ENCODE results near the gene NUBP1. TPM values are rescaled to one million over a fixed set of nuclear protein-coding genes. Genes with fewer than 3 reads are reported as not detected.

Gene NUBP1
- total RNA-seq, 6 experiments from 2014 or later: 18.0 to 29.4 (median 25.1) TPM

DNA sequence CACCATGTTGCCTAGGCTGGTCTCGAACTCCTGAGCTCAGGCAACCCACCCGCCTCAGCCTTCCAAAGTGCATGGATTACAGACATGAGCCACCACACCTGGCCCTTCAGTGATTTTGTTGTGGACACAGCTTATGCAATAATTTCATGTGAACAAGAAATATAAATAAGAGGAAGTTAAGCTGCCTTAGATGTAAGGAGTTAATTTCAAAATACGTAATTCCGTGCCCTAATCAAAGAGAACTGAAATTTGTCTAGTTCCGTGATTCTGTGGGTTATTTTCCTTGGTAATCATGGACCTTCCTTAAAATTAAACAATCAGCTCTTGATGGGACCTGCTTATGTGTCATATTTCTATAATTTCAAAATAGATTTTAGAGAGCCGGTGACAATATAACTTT lies 63.1 kb downstream of the NUBP1 start:
- H3K4me3 Mint-ChIP-seq: no peak overlapping the region; the same call in 1 of the 2 replicates

DNA sequence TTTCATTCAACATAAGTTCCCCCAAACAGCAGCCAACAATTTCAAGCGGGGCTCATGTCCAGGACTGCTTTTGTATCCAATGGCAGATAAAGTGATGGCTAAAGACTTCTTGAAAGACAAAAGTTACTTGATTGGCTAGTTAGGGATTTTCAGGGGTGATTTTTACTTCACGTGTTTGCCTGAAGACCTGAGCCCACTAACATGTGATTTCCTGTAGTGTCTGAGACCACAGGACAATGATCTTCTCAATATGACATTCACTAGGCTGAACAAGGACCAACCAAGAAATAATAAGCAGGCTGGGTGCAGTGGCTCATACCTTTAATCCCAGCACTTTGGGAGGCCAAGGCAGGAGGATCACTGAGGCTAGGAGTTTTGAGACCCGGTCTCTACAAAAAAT lies 64.6 kb downstream of the NUBP1 start:
- TF ChIP-seq CTCF (IDR thresholded peaks at IDR 0.05): no peak
- H3K9me3 Mint-ChIP-seq: no peaks in the 10 kb centered on the region

More for the DNA sequence above, 63.1 kb downstream of the NUBP1 start:
- Mint-ChIP-seq H3K4me1 (ENCODE audit: low read depth) (no peaks in the 10 kb centered on the region), H3K27ac (no peak overlapping the region), H3K27me3 (ENCODE audit: insufficient read depth) (peaks cover 24% of the 10 kb centered on the region), H3K36me3 (ENCODE audit: low read depth) (no peaks in the 10 kb centered on the region), H3K9me3 (no peaks in the 10 kb centered on the region)
- no peak for DNase-seq
- no peak for TF ChIP-seq CTCF (IDR thresholded peaks at IDR 0.05)

GRCh38 chr16:10808850-10809249 lies 65.2 kb downstream of the NUBP1 start:
- Mint-ChIP-seq H3K4me3 (no peak overlapping the region), H3K4me1 (ENCODE audit: low read depth) (no peaks in the 10 kb centered on the region), H3K27me3 (ENCODE audit: insufficient read depth) (peaks cover 23% of the 10 kb centered on the region), H3K9me3 (no peaks in the 10 kb centered on the region), H3K36me3 (ENCODE audit: low read depth) (no peaks in the 10 kb centered on the region), H3K27ac (no peak overlapping the region)
- DNase-seq: no peak
- no peak for TF ChIP-seq CTCF (IDR thresholded peaks at IDR 0.05)

More for the DNA sequence above, 64.6 kb downstream of the NUBP1 start:
- H3K36me3 Mint-ChIP-seq (ENCODE audit: low read depth): no peaks in the 10 kb centered on the region
- H3K27ac Mint-ChIP-seq: no peak overlapping the region
- no peak overlapping the region for H3K4me3 Mint-ChIP-seq
- peaks cover 23% of the 10 kb centered on the region for H3K27me3 Mint-ChIP-seq (ENCODE audit: insufficient read depth)
- no peak for DNase-seq
- H3K4me1 Mint-ChIP-seq (ENCODE audit: low read depth): no peaks in the 10 kb centered on the region

DNA sequence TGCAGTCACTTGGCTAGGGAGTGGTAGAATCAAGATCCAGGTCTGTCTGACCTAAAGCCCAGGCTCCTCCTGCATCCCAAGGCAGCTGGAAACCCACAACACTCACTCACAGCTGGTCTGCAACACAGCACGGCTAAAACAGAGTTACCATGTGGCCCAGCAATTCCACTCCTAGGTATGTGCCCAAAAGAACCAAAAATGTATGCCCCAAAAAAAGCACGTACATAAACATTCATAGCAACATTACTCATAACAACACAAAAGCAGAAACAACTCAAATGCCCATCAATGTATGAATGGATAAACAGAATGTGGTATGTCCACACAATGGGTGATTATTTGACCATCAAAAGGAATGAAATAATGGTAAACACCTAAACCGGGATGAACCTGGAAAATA lies 66.1 kb downstream of the NUBP1 start:
- Mint-ChIP-seq H3K27me3 (ENCODE audit: insufficient read depth) (peaks cover 21% of the 10 kb centered on the region), H3K4me1 (ENCODE audit: low read depth) (no peaks in the 10 kb centered on the region), H3K36me3 (ENCODE audit: low read depth) (no peaks in the 10 kb centered on the region), H3K27ac (no peak overlapping the region), H3K4me3 (no peak overlapping the region), H3K9me3 (no peaks in the 10 kb centered on the region)
- no peak for TF ChIP-seq CTCF (IDR thresholded peaks at IDR 0.05)
- no peak for DNase-seq

DNA sequence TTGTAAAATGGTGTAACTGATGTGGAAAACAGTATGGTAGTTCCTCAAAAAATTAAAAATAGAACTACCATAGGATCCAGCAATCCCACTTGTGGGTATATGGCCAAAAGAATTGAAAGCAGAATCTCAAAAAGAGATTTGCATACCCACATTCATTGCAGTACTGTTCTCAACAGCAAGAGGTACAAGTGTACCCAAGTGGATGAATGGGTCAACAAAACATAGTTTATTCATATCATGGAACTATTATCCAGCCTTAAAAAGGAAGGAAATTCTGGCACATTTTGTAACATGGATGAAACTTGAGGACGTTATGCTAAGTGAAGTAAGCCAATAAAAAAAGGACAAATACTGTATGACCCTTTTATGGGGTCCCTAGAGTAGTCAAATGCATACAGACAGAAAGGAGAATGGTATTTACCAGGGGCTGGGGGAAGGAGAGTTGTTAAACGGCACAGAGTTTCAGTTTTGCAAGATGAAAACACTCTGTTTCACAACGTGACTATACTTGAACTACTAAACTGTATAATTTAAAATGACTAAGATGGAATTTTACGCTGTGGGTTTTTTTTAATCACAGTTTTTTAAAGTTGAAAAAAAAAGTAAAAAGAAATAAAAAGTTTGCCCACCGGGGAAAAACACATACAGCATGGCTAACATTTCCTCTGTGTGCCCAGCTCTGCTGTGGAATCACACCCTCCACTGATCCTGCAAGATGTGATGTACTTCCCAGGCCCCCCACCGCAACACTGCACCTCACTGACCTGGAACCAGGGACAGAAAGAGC lies 68.9 kb downstream of the NUBP1 start:
- Mint-ChIP-seq H3K4me1 (ENCODE audit: low read depth) (no peaks in the 10 kb centered on the region), H3K9me3 (no peaks in the 10 kb centered on the region), H3K36me3 (ENCODE audit: low read depth) (no peaks in the 10 kb centered on the region), H3K4me3 (no peak overlapping the region), H3K27me3 (ENCODE audit: insufficient read depth) (peaks cover 21% of the 10 kb centered on the region), H3K27ac (no peak overlapping the region)
- TF ChIP-seq CTCF (IDR thresholded peaks at IDR 0.05): no peak
- no peak for DNase-seq

Data from HFFc6 (cell line).